NCI-H1092 (cell line): Measurements from ENCODE around the gene DSC2.

Source experiments
- DNase-seq: peaks from one replicate; lab custom pipeline; 2025; lab: John Stamatoyannopoulos, UW

The DSC2 gene

DNA sequence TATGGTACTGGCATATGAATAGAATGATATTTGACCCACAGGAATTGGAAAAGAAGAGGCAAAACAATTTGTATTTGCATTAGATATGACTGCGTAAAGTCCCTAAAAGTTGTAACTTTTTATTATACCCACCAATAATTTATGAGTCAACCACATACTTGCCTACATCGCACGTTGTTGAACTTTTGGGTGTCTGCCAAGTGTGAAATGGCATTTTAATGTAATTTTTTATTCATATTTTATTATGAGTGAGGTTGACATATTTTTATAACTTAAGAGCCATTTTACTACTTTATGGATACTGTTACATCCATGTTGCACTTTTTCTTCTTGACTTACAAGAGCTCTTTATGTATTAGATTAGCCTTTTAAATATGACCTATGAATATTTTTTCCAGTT, 4.6 kb downstream of the DSC2 start:
- no peak for DNase-seq

DNA sequence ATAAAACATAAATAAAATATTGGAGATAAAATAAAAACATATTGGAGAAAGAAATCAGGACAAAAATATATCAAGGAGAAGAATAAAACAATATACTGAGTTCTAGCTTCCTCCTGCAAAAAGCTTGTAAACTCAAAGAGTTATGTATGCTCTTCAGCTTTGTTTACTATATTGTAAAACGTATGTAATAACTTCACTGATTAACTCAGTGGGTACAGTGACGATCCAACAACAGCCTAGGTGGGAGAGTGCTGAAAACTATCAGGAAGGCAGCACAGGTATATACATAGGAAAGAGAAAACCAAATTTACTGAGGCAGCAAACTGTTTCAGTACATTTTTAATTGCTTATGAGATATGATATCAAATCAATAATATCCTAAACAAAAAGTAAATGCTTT, 8.3 kb downstream of the DSC2 start:
- DNase-seq, result no peak

GRCh38 chr18:31093294-31093693, 8.9 kb downstream of the DSC2 start:
- no peak for DNase-seq

DNA sequence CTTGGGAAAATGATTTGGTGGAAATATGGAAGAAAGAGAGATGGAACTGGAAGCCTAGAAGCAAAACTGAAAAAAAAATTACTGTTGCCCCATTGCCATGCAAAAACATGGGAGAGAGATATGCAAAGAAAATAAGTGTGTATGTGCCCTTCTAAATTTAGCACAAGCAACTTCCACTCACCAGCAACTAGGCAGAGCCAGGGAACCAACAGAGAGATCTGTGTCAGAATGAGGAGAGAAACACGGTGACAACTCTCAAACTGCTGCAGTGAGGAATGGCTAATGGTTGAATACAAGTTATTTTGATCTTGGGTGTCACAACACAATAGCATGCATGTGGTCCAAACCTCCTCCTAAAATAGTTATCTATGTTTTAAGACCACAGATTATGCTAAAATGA, 10.9 kb downstream of the DSC2 start:
- no peak for DNase-seq

DNA sequence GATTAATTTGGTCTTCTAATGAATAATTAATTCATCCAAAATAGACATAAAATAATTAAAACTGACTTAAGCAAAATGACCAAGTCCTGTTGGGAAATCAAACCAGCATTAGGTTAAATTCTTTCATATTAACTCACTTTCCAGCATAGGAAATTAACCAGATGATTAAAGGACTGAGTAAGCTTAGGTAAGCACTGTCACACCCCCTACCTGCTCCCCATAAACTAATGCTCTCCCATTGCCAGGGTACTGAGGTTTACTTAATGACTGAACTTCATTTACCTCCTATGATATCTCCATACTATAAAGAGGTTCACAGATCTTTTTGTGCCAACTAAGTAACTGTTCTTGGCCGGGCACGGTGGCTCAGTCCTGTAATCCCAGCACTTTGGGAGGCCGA, 13.7 kb downstream of the DSC2 start:
- no peak for DNase-seq

DNA sequence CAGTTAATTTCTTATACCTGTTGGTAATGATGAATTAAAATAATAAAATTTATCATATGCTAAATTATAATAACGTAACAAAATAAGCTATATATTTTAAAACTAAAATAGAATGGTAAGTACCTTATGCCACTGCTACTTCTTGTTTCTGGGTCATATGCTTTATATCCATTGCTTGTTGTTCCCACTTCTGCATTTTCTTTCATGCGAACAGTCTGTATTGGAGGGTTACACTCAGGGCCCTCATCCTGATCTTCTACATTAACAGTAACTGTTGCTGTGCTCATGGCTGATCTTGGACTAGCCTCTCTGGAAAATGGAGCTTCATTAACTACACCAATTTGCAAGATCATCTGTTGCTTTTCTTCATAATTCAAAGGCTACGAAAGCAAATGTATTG, 22.2 kb downstream of the DSC2 start:
- DNase-seq, result no peak

GRCh38 chr18:31077878-31078277, 24.3 kb downstream of the DSC2 start:
- DNase-seq, result no peak

DNA sequence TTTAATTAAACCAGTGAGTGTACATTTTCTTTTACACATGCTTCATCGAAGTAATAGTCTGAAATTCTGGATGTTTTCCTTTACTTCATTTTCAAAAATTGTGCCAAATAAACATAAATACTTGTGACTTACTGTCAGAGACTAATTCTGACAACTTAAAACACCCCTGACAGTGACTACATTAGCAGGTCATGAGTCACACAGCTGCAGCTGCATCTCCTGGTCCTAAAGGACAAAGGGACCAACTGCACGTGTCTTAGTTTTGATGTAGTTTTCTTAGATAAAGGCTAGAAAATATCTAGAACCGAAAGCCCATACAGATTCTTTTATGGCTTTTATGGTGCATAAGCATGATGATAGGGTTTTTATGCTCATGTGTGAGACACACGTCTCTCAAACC, 30.0 kb downstream of the DSC2 start:
- no peak for DNase-seq

GRCh38 chr18:31070206-31070605, 32.0 kb downstream of the DSC2 start:
- no peak for DNase-seq

DNA sequence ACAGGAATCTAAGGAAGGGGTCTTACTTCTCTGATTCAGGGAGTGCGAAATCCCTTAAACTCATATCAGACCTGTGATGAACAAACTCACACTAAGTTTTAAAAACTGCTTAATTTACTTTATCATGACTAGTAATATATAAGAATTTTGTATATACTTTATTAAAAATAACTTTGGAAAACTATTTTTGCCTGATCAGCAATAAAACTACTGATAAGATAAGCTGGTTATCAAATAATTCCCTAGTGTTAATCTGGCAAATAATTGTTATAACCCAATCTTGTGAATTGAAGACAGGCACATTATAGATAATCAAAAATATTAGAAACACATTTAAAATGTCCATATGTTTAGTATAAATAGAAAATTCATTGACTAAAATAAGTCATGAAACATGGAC, 36.0 kb downstream of the DSC2 start:
- DNase-seq, result no peak

DNA sequence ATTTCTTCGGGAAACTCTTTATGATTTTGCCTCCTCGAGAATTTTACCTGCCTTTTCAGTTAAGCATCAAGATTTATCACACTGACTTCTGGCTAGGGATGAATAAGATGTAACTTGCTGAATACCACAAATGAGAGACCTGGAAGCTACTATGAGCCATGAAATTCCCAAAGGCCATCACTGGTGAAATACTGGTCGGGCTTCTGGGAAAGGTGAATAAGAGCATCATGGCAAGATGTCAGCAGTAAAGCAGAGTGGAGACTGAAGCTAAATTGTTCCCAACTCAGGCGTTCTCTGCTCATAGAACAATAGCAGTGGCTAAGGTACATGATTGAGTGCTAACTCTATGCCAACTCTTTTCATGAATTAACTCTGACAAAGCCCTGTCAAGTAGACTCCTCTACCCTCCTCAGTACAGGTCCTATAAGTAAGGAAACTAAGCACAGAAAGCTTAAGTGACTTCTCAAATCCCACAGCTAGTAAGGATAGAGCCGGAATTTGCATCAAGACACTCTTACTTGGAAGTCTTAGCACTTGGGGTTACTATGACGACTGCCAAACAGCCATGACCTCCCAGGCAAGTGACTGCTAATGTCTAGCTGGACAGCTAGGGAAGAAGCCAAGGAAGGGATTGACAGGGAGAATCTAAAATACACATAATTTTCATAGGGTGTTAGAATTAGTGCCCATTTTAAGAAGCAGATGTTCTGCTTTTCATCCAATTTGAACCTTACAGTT, 37.0 kb downstream of the DSC2 start:
- DNase-seq, result no peak

- no peak for DNase-seq
These were observed 38.1 kb downstream of the DSC2 start for GRCh38 chr18:31064130-31064529.

DNA sequence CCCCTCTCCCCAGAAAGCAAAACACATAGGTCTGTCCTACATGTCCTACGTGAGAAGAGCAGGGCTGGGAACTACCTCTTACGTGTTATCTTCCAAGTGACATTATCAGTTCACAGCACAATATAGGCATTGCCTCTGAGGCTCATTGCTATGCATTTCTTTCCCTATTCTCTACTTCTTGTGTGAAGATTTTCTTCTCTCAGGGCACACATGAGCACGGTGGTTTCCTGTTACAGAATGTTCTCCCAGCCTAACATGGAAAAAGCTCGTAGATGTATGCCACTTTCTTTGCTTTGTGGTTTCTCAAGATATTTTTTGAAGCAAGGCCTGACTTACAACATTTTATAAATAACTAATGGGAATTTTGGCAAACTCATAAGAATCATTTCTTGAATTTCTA, 40.3 kb downstream of the DSC2 start:
- no peak for DNase-seq

DNA sequence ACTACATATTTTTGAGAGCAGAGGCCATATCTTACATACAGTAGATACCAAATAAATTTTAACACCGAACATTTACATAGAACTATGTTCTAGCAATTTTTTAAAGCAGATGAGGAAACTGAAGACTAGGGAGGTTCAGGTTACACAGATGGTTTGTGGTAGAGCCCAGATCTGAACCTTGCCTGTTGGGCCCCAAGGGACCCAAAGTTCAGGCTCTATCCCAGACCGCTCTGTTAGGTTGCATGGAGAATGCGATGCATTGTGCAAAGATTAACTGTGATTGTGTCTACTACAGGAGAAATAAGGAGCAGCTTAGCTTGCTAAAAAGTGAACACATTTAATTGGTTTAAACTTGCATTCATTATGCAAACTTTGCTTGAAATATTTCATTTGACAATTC, 43.3 kb downstream of the DSC2 start:
- DNase-seq, result no peak

DNA sequence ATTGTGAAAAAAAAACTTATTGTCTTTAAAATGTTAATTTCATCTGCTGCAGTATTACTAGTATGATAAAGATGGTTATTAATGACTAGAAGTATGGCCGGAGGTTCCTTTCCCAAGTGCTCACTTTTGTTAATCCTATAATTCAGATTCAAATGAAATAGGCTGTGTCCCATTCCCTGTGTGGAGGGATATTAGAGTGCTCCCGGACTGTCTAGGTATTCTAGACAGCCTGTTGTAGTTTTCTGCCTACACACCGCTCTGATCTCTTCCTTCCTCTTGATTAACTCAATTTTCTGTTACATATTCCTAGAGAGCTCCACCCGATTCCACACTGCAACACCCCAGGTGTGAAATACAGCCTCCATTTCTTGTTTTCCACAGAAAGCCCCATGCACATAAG, 44.3 kb downstream of the DSC2 start:
- DNase-seq, result no peak

DNA sequence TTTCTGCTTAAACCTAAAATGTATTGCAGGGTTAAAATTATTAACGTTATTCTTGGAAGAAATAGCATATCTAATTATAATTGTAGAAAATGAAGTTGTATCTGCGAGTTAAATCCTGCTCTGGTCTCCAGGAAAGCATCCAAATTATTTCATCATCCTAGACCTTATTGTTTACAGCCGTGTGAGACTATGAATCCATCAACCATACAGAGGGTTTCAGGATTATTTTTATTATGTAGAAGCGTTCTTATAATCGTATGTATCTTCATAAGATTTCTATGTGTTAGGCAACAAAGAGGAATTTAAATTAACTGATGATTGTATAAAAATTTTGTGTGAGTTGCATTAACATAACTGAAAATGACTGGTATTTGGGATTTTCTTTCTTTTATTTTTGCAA, 45.2 kb downstream of the DSC2 start:
- DNase-seq, result no peak

DNA sequence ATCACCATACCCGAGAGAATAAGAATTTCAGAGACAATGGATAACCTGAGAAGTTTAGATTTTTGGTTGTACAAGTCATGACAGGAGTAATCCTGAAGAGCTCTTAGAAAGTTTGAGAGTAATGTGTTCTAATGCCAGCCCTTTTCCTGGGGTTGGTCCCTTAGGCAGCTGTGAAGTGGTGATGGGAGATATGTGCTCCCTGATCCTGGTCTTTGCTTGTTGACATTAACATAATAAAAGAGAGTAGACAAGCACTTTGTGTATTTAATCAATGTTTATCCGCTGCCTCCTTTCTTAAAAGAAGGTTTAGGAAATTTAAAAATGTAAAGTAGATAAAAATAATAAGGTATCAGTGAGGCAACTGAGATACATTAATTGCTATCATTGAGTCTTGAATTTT, 45.9 kb downstream of the DSC2 start:
- no peak for DNase-seq

- DNase-seq, result no peak
These were observed 51.6 kb downstream of the DSC2 start for GRCh38 chr18:31050635-31051034.

GRCh38 chr18:31049189-31049588, 53.0 kb downstream of the DSC2 start:
- no peak for DNase-seq

- no peak for DNase-seq
These were observed 54.0 kb downstream of the DSC2 start for GRCh38 chr18:31048216-31048615.

DNA sequence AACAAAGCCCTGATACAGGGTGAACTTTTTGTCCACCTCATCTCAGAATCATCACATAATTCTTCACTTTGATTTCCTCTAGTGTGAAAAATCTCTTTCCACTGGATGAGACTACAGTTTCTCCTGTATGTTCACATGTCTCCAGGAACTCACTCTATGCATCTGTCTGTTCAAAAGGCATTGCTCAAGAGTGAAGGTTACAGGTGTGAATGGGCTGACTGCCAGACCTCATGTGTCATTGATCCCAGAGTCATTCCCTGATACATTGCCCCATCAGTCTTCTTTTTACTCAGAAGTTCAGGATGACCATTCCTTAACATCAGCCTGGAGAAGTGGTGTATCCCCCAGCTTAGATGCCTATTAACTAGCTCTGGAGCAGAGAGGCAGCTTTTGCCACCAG, 55.3 kb downstream of the DSC2 start:
- no peak for DNase-seq

GRCh38 chr18:31045599-31045998, 56.6 kb downstream of the DSC2 start:
- no peak for DNase-seq

- DNase-seq, result no peak
These were observed 57.3 kb downstream of the DSC2 start for GRCh38 chr18:31044926-31045325.

GRCh38 chr18:31043709-31044108, 58.5 kb downstream of the DSC2 start:
- DNase-seq, result no peak
